Neural progenitor cell (in vitro differentiated cells): ENCODE measurements around the gene CHST10.

Source experiments
- EZH2 ChIP-seq: fragments of 200-600 bp; sonication (generic); IDR thresholded peaks from 2 replicates; pipeline ENCODE4 v1.6.1; 2017; ENCODE audit warnings: antibody characterized with exemption, mild to moderate bottlenecking, moderate library complexity
- TF ChIP-seq, protein P1 (sequence below): fragments of 200-600 bp; sonication (generic); IDR thresholded peaks from 2 replicates; pipeline ENCODE4 v1.5.1; 2017; ENCODE audit warnings: antibody characterized with exemption, mild to moderate bottlenecking

DNA sequence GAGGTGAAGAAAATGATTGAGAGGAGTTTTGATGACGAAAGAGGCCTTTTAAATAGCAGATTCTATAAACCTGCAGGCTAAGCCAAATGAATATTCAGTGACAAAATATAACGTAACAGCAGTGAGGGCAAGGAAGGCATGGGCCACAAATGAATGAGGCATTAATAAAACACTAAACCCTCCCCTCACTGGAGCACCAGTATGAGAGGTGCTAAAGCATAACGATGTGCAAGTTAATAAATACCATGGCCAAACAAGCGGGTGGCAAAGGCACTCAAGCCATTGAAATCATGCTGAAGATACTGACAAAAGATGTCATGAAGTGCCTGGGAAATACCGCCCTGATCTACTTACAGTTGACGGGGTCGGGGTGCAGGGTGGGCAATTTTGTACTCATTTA is 64.9 kb downstream of the CHST10 start:
- TF ChIP-seq, protein P1, sequence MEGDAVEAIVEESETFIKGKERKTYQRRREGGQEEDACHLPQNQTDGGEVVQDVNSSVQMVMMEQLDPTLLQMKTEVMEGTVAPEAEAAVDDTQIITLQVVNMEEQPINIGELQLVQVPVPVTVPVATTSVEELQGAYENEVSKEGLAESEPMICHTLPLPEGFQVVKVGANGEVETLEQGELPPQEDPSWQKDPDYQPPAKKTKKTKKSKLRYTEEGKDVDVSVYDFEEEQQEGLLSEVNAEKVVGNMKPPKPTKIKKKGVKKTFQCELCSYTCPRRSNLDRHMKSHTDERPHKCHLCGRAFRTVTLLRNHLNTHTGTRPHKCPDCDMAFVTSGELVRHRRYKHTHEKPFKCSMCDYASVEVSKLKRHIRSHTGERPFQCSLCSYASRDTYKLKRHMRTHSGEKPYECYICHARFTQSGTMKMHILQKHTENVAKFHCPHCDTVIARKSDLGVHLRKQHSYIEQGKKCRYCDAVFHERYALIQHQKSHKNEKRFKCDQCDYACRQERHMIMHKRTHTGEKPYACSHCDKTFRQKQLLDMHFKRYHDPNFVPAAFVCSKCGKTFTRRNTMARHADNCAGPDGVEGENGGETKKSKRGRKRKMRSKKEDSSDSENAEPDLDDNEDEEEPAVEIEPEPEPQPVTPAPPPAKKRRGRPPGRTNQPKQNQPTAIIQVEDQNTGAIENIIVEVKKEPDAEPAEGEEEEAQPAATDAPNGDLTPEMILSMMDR = no peak
- no peak for TF ChIP-seq EZH2
